Central memory CD8-positive, alpha-beta T cell (primary cell): ENCODE measurements around the gene TRIO.

ENCODE experiments used
- ATAC-seq: fragments of 150-1000 bp; cut with Tn5 transposase; replicated peaks from 2 replicates; pipeline ENCODE4 v1.10.0; 2022; ENCODE audit warnings: mild to moderate bottlenecking, moderate FRiP score, moderate number of reproducible peaks; ENCODE audit not compliant: poor library complexity, severe bottlenecking; ENCODE audit errors: extremely low read depth
- DNase-seq, 2 donors: peaks; one replicate each; pipeline ENCODE4 v3.0.0; 2021; ENCODE audit warnings: low spot score in 2 of 2
- H3K27ac Mint-ChIP-seq: one replicate; pipeline ENCODE4 v1.8.0; 2022; ENCODE audit warnings: low read depth, mild to moderate bottlenecking, moderate library complexity, mixed read lengths
- H3K27me3 Mint-ChIP-seq: one replicate; pipeline ENCODE4 v1.8.0; 2022; ENCODE audit warnings: mixed read lengths
- H3K36me3 Mint-ChIP-seq: one replicate; pipeline ENCODE4 v1.8.0; 2022; ENCODE audit warnings: mild to moderate bottlenecking, moderate library complexity, mixed read lengths; ENCODE audit not compliant: insufficient read depth
- H3K4me1 Mint-ChIP-seq: one replicate; pipeline ENCODE4 v1.8.0; 2022; ENCODE audit warnings: mixed read lengths
- H3K4me3 Mint-ChIP-seq: one replicate; pipeline ENCODE4 v1.8.0; 2022; ENCODE audit warnings: mild to moderate bottlenecking, moderate library complexity, mixed read lengths
- H3K9me3 Mint-ChIP-seq: one replicate; pipeline ENCODE4 v1.8.0; 2022; ENCODE audit warnings: mixed read lengths

TRIO gene

GRCh38 chr5:14215901-14216300 lies 72.8 kb downstream of the TRIO start:
- DNase-seq (no peak), ATAC-seq (no peak)
- no peaks in the 10 kb centered on the region for H3K9me3 Mint-ChIP-seq
- H3K4me1 Mint-ChIP-seq: peaks cover 6% of the 10 kb centered on the region
- H3K27ac Mint-ChIP-seq: no peak overlapping the region
- no peak overlapping the region for H3K4me3 Mint-ChIP-seq
- peaks cover 2% of the 10 kb centered on the region for H3K36me3 Mint-ChIP-seq
- H3K27me3 Mint-ChIP-seq: peaks cover 10% of the 10 kb centered on the region

GRCh38 chr5:14216372-14216771 lies 73.2 kb downstream of the TRIO start:
- ATAC-seq: no peak

GRCh38 chr5:14216902-14217301 lies 73.8 kb downstream of the TRIO start:
- ATAC-seq: no peak
- no peak for DNase-seq
- Mint-ChIP-seq H3K9me3 (no peaks in the 10 kb centered on the region), H3K4me3 (no peak overlapping the region), H3K27me3 (peaks cover 10% of the 10 kb centered on the region), H3K36me3 (peaks cover 2% of the 10 kb centered on the region), H3K4me1 (peaks cover 14% of the 10 kb centered on the region), H3K27ac (no peak overlapping the region)

More at GRCh38 chr5:14216372-14216771, 73.2 kb downstream of the TRIO start:
- peaks cover 2% of the 10 kb centered on the region for H3K36me3 Mint-ChIP-seq
- H3K27ac Mint-ChIP-seq: no peak overlapping the region
- peaks cover 9% of the 10 kb centered on the region for H3K4me1 Mint-ChIP-seq
- H3K4me3 Mint-ChIP-seq: no peak overlapping the region
- no peak for DNase-seq
- H3K27me3 Mint-ChIP-seq: peaks cover 10% of the 10 kb centered on the region
- H3K9me3 Mint-ChIP-seq: no peaks in the 10 kb centered on the region

- peaks cover 14% of the 10 kb centered on the region for H3K4me1 Mint-ChIP-seq
- no peak overlapping the region for H3K27ac Mint-ChIP-seq
- peaks cover 10% of the 10 kb centered on the region for H3K27me3 Mint-ChIP-seq
- H3K36me3 Mint-ChIP-seq: peaks cover 2% of the 10 kb centered on the region
- no peaks in the 10 kb centered on the region for H3K9me3 Mint-ChIP-seq
- DNase-seq (no peak), ATAC-seq (no peak)
- no peak overlapping the region for H3K4me3 Mint-ChIP-seq
Observed at GRCh38 chr5:14217587-14217986, 74.4 kb downstream of the TRIO start.

- Mint-ChIP-seq H3K36me3 (peaks cover 2% of the 10 kb centered on the region), H3K27ac (no peak overlapping the region), H3K4me1 (peaks cover 14% of the 10 kb centered on the region), H3K9me3 (no peaks in the 10 kb centered on the region), H3K4me3 (no peak overlapping the region), H3K27me3 (peaks cover 10% of the 10 kb centered on the region)
- ATAC-seq: no peak
- no peak for DNase-seq
Observed at GRCh38 chr5:14218011-14218410, 74.9 kb downstream of the TRIO start.

- peaks cover 2% of the 10 kb centered on the region for H3K36me3 Mint-ChIP-seq
- no peak overlapping the region for H3K4me3 Mint-ChIP-seq
- no peak overlapping the region for H3K27ac Mint-ChIP-seq
Observed at GRCh38 chr5:14218480-14218879, 75.3 kb downstream of the TRIO start.

GRCh38 chr5:14218897-14219573 lies 75.9 kb downstream of the TRIO start:
- Mint-ChIP-seq H3K9me3 (no peaks in the 10 kb centered on the region), H3K27me3 (peaks cover 10% of the 10 kb centered on the region), H3K36me3 (peaks cover 2% of the 10 kb centered on the region), H3K4me3 (no peak overlapping the region), H3K4me1 (peaks cover 14% of the 10 kb centered on the region), H3K27ac (no peak overlapping the region)
- ATAC-seq (no peak), DNase-seq (no peak)

More at GRCh38 chr5:14218480-14218879, 75.3 kb downstream of the TRIO start:
- Mint-ChIP-seq H3K4me1 (peaks cover 14% of the 10 kb centered on the region), H3K27me3 (peaks cover 10% of the 10 kb centered on the region), H3K9me3 (no peaks in the 10 kb centered on the region)
- DNase-seq (no peak), ATAC-seq (no peak)

GRCh38 chr5:14219800-14220512 lies 76.8 kb downstream of the TRIO start:
- Mint-ChIP-seq H3K4me3 (no peak overlapping the region), H3K27ac (no peak overlapping the region), H3K4me1 (peaks cover 14% of the 10 kb centered on the region), H3K27me3 (peaks cover 10% of the 10 kb centered on the region), H3K36me3 (peaks cover 2% of the 10 kb centered on the region), H3K9me3 (no peaks in the 10 kb centered on the region)
- DNase-seq: no peak
- no peak for ATAC-seq

GRCh38 chr5:14220642-14221041 lies 77.5 kb downstream of the TRIO start:
- ATAC-seq: no peak
- H3K4me3 Mint-ChIP-seq: no peak overlapping the region
- peaks cover 8% of the 10 kb centered on the region for H3K27me3 Mint-ChIP-seq
- H3K9me3 Mint-ChIP-seq: no peaks in the 10 kb centered on the region
- peaks cover 14% of the 10 kb centered on the region for H3K4me1 Mint-ChIP-seq
- H3K27ac Mint-ChIP-seq: no peak overlapping the region
- DNase-seq: no peak
- peaks cover 2% of the 10 kb centered on the region for H3K36me3 Mint-ChIP-seq

- ATAC-seq: peak; percentile 58
- H3K4me1 Mint-ChIP-seq: peaks cover 14% of the 10 kb centered on the region
- H3K27ac Mint-ChIP-seq: peak overlapping the region; percentile 40
- no peaks in the 10 kb centered on the region for H3K9me3 Mint-ChIP-seq
- peaks cover 2% of the 10 kb centered on the region for H3K36me3 Mint-ChIP-seq
- DNase-seq: no peak
- H3K4me3 Mint-ChIP-seq: no peak overlapping the region
- H3K27me3 Mint-ChIP-seq: no peaks in the 10 kb centered on the region
Observed at GRCh38 chr5:14221732-14222131, 78.6 kb downstream of the TRIO start.

- ATAC-seq (no peak), DNase-seq (no peak)
- Mint-ChIP-seq H3K9me3 (no peaks in the 10 kb centered on the region), H3K36me3 (peaks cover 2% of the 10 kb centered on the region), H3K27me3 (no peaks in the 10 kb centered on the region), H3K4me3 (no peak overlapping the region), H3K27ac (peak overlapping the region; percentile 40), H3K4me1 (peaks cover 12% of the 10 kb centered on the region)
Observed at GRCh38 chr5:14222206-14222605, 79.1 kb downstream of the TRIO start.

GRCh38 chr5:14223372-14223771 lies 80.2 kb downstream of the TRIO start:
- H3K4me1 Mint-ChIP-seq: peaks cover 8% of the 10 kb centered on the region
- no peaks in the 10 kb centered on the region for H3K27me3 Mint-ChIP-seq
- no peak for DNase-seq
- H3K36me3 Mint-ChIP-seq: peaks cover 2% of the 10 kb centered on the region
- ATAC-seq: no peak
- H3K9me3 Mint-ChIP-seq: no peaks in the 10 kb centered on the region
- H3K4me3 Mint-ChIP-seq: peak overlapping the region; percentile 48
- H3K27ac Mint-ChIP-seq: peak overlapping the region; percentile 35

- H3K27ac Mint-ChIP-seq: no peak overlapping the region
- no peaks in the 10 kb centered on the region for H3K9me3 Mint-ChIP-seq
- ATAC-seq: no peak
- peaks cover 8% of the 10 kb centered on the region for H3K4me1 Mint-ChIP-seq
- H3K27me3 Mint-ChIP-seq: no peaks in the 10 kb centered on the region
- no peak for DNase-seq
- H3K36me3 Mint-ChIP-seq: peaks cover under 1% of the 10 kb centered on the region
- H3K4me3 Mint-ChIP-seq: no peak overlapping the region
Observed at GRCh38 chr5:14225173-14225834, 82.2 kb downstream of the TRIO start.
